Measurements from ENCODE around the gene CEP112. TPM values are rescaled to one million over a fixed set of nuclear protein-coding genes. Genes with fewer than 3 reads are reported as not detected.

Gene CEP112
- total and polyA plus RNA-seq, 8 donors = 8.4 to 11.4 (median 9.8) TPM

- H3K27ac ChIP-seq = no peak overlapping the region
- no peak for DNase-seq
- H3K9me3 ChIP-seq = no peaks in the 10 kb centered on the region
- no peak for FAIRE-seq
- no peak overlapping the region for H3K4me3 ChIP-seq
- H3K27me3 ChIP-seq = no peaks in the 10 kb centered on the region
- no peak for ATAC-seq
- 83 to 88% methylated on average over 2 of the region's 2 CpGs for WGBS, 2 donors
- TF ChIP-seq CTCF (IDR thresholded peaks at IDR 0.05) = no peak
- H3K4me1 ChIP-seq = peaks cover 0 to 23% (median 4%) of the 10 kb centered on the region in 3 donors
- H3K36me3 ChIP-seq = no peaks in the 10 kb centered on the region
- intact Hi-C loops (cut with DNase I) = no loop called here
These were observed 275.5 kb downstream of the CEP112 start for GRCh38 chr17:65916425-65916824.

GRCh38 chr17:65914784-65915342, 277.1 kb downstream of the CEP112 start:
- DNase-seq (no peak), ATAC-seq (no peak), FAIRE-seq (no peak)
- no peak for TF ChIP-seq CTCF (IDR thresholded peaks at IDR 0.05)
- no peak overlapping the region for H3K27ac ChIP-seq
- no peak overlapping the region for H3K4me3 ChIP-seq
- H3K36me3 ChIP-seq = no peaks in the 10 kb centered on the region
- intact Hi-C loops (cut with DNase I) = no loop called here
- 78 to 86% methylated on average over 5 of the region's 5 CpGs for WGBS, 2 donors
- H3K9me3 ChIP-seq = no peaks in the 10 kb centered on the region
- no peaks in the 10 kb centered on the region for H3K27me3 ChIP-seq
- H3K4me1 ChIP-seq = peaks cover 0 to 14% (median 0%) of the 10 kb centered on the region in 3 donors

GRCh38 chr17:65913326-65913850, 278.5 kb downstream of the CEP112 start:
- 91 to 92% methylated on average over 4 of the region's 4 CpGs for WGBS, 2 donors
- no peaks in the 10 kb centered on the region for H3K9me3 ChIP-seq
- DNase-seq (no peak), ATAC-seq (no peak), FAIRE-seq (no peak)
- intact Hi-C loops (cut with DNase I) = no loop called here
- no peak for TF ChIP-seq CTCF (IDR thresholded peaks at IDR 0.05)
- H3K27ac ChIP-seq = no peak overlapping the region
- peaks cover 0 to 3% (median 0%) of the 10 kb centered on the region in 3 donors for H3K4me1 ChIP-seq
- H3K36me3 ChIP-seq = no peaks in the 10 kb centered on the region
- no peaks in the 10 kb centered on the region for H3K27me3 ChIP-seq
- no peak overlapping the region for H3K4me3 ChIP-seq

GRCh38 chr17:65910836-65911235, 281.1 kb downstream of the CEP112 start:
- no peak for TF ChIP-seq CTCF (IDR thresholded peaks at IDR 0.05)
- ATAC-seq (no peak), DNase-seq (no peak), FAIRE-seq (no peak)
- H3K27me3 ChIP-seq = no peaks in the 10 kb centered on the region
- 75 to 97% methylated on average over 1 of the region's 1 CpG for WGBS, 2 donors
- intact Hi-C loops (cut with DNase I) = no loop called here
- H3K36me3 ChIP-seq = no peaks in the 10 kb centered on the region
- H3K27ac ChIP-seq = no peak overlapping the region
- no peaks in the 10 kb centered on the region for H3K4me1 ChIP-seq
- H3K9me3 ChIP-seq = no peaks in the 10 kb centered on the region
- H3K4me3 ChIP-seq = no peak overlapping the region

- H3K4me1 ChIP-seq = peaks cover 0 to 11% (median 0%) of the 10 kb centered on the region in 3 donors
- intact Hi-C loops (cut with DNase I) = no loop called here
- DNase-seq (peak in 5 of 6 donors; percentile 27 to 57 (median 38)), ATAC-seq (peak; percentile 79 to 93 (median 90)), FAIRE-seq (no peak)
- H3K9me3 ChIP-seq = no peaks in the 10 kb centered on the region
- no peaks in the 10 kb centered on the region for H3K27me3 ChIP-seq
- 14 to 20% methylated on average over 11 of the region's 11 CpGs for WGBS, 2 donors
- TF ChIP-seq CTCF (IDR thresholded peaks at IDR 0.05) = no peak
- peak overlapping the region in 2 of 4 donors; percentile 15 to 17 for H3K4me3 ChIP-seq
- H3K36me3 ChIP-seq = no peaks in the 10 kb centered on the region
- H3K27ac ChIP-seq = peak overlapping the region; percentile 22 to 63 (median 35)
These were observed 289.0 kb downstream of the CEP112 start for GRCh38 chr17:65902831-65903522.
